Measurements from ENCODE around the gene TACC3.

DNA sequence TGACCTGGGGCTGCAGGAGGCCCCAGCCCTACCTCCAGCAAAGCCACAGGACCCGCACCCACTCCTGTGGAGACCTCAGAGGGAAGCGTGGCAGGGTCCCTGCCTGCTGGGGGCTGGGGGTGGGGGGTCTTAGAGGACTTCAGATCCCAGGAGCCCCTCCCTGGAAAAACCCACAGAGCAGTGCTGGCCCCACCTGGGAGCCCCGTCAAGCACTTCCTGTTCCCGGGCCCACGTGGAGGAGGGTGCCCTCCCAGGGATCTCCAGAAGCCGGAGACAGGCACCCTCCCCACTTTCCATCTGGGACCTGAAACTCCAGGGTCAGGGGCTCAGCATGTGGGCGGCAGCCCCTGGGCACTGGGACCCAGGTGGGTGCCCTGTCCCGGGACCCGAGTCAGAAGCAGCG is 32.0 kb downstream of the TACC3 start:
- TF ChIP-seq, protein P1, sequence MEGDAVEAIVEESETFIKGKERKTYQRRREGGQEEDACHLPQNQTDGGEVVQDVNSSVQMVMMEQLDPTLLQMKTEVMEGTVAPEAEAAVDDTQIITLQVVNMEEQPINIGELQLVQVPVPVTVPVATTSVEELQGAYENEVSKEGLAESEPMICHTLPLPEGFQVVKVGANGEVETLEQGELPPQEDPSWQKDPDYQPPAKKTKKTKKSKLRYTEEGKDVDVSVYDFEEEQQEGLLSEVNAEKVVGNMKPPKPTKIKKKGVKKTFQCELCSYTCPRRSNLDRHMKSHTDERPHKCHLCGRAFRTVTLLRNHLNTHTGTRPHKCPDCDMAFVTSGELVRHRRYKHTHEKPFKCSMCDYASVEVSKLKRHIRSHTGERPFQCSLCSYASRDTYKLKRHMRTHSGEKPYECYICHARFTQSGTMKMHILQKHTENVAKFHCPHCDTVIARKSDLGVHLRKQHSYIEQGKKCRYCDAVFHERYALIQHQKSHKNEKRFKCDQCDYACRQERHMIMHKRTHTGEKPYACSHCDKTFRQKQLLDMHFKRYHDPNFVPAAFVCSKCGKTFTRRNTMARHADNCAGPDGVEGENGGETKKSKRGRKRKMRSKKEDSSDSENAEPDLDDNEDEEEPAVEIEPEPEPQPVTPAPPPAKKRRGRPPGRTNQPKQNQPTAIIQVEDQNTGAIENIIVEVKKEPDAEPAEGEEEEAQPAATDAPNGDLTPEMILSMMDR (IDR thresholded peaks at IDR 0.05), result no peak
- no peak for TF ChIP-seq CHD2 (IDR thresholded peaks at IDR 0.05; ENCODE audit: low read length, partially characterized antibody)
- TF ChIP-seq, protein P2, sequence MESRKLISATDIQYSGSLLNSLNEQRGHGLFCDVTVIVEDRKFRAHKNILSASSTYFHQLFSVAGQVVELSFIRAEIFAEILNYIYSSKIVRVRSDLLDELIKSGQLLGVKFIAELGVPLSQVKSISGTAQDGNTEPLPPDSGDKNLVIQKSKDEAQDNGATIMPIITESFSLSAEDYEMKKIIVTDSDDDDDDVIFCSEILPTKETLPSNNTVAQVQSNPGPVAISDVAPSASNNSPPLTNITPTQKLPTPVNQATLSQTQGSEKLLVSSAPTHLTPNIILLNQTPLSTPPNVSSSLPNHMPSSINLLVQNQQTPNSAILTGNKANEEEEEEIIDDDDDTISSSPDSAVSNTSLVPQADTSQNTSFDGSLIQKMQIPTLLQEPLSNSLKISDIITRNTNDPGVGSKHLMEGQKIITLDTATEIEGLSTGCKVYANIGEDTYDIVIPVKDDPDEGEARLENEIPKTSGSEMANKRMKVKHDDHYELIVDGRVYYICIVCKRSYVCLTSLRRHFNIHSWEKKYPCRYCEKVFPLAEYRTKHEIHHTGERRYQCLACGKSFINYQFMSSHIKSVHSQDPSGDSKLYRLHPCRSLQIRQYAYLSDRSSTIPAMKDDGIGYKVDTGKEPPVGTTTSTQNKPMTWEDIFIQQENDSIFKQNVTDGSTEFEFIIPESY (IDR thresholded peaks at IDR 0.05; ENCODE audit: borderline replicate concordance, low read depth), result no peak
- no peak for TF ChIP-seq EZH2phosphoT487 (IDR thresholded peaks at IDR 0.05; ENCODE audit: borderline replicate concordance, low read depth)
- TF ChIP-seq POLR2AphosphoS5 (IDR thresholded peaks at IDR 0.05; ENCODE audit: low read depth, low read length), result no peak
- TF ChIP-seq, protein P3, sequence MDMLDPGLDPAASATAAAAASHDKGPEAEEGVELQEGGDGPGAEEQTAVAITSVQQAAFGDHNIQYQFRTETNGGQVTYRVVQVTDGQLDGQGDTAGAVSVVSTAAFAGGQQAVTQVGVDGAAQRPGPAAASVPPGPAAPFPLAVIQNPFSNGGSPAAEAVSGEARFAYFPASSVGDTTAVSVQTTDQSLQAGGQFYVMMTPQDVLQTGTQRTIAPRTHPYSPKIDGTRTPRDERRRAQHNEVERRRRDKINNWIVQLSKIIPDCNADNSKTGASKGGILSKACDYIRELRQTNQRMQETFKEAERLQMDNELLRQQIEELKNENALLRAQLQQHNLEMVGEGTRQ (IDR thresholded peaks at IDR 0.05; ENCODE audit: borderline replicate concordance, low read depth, low read length), result no peak
- TF ChIP-seq, protein P4, sequence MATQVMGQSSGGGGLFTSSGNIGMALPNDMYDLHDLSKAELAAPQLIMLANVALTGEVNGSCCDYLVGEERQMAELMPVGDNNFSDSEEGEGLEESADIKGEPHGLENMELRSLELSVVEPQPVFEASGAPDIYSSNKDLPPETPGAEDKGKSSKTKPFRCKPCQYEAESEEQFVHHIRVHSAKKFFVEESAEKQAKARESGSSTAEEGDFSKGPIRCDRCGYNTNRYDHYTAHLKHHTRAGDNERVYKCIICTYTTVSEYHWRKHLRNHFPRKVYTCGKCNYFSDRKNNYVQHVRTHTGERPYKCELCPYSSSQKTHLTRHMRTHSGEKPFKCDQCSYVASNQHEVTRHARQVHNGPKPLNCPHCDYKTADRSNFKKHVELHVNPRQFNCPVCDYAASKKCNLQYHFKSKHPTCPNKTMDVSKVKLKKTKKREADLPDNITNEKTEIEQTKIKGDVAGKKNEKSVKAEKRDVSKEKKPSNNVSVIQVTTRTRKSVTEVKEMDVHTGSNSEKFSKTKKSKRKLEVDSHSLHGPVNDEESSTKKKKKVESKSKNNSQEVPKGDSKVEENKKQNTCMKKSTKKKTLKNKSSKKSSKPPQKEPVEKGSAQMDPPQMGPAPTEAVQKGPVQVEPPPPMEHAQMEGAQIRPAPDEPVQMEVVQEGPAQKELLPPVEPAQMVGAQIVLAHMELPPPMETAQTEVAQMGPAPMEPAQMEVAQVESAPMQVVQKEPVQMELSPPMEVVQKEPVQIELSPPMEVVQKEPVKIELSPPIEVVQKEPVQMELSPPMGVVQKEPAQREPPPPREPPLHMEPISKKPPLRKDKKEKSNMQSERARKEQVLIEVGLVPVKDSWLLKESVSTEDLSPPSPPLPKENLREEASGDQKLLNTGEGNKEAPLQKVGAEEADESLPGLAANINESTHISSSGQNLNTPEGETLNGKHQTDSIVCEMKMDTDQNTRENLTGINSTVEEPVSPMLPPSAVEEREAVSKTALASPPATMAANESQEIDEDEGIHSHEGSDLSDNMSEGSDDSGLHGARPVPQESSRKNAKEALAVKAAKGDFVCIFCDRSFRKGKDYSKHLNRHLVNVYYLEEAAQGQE (IDR thresholded peaks at IDR 0.05; ENCODE audit: low read depth, low read length), result no peak
- TF ChIP-seq GABPA (IDR thresholded peaks at IDR 0.05; ENCODE audit: low read depth), result no peak
- no peak for TF ChIP-seq EP300 (IDR thresholded peaks at IDR 0.05; ENCODE audit: borderline replicate concordance in 1 of 2, low read depth in 1 of 2, low read length in 1 of 2)
- no peak for TF ChIP-seq ELF1 (IDR thresholded peaks at IDR 0.05)
- TF ChIP-seq, protein P5, sequence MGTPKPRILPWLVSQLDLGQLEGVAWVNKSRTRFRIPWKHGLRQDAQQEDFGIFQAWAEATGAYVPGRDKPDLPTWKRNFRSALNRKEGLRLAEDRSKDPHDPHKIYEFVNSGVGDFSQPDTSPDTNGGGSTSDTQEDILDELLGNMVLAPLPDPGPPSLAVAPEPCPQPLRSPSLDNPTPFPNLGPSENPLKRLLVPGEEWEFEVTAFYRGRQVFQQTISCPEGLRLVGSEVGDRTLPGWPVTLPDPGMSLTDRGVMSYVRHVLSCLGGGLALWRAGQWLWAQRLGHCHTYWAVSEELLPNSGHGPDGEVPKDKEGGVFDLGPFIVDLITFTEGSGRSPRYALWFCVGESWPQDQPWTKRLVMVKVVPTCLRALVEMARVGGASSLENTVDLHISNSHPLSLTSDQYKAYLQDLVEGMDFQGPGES (IDR thresholded peaks at IDR 0.05; ENCODE audit: low read depth, low read length), result no peak
- no peak for TF ChIP-seq TAF1 (IDR thresholded peaks at IDR 0.05; ENCODE audit: borderline replicate concordance, low read depth, low read length)
- no peak for TF ChIP-seq GATA2 (CRISPR knock-in tag; IDR thresholded peaks at IDR 0.05)
- no peak for TF ChIP-seq RAD21 (IDR thresholded peaks at IDR 0.05; ENCODE audit: low read length)

Data from SK-N-SH (cell line).